ENCODE data around the gene ALOXE3.

GRCh38 chr17:8081876-8082275, 36.4 kb downstream of the ALOXE3 start:
- TF ChIP-seq CTCF (IDR thresholded peaks at IDR 0.05; ENCODE audit: control extremely low read depth in 1 of 3, insufficient read depth in 1 of 3, low read depth in 1 of 3, low read length in 3 of 3) (no peak), SIN3A (conservative IDR thresholded peaks at IDR 0.05 in 1 of 2, IDR thresholded peaks at IDR 0.05 in 1 of 2; ENCODE audit: low read depth in 1 of 2, low read length in 2 of 2) (no peak), RFX5 (IDR thresholded peaks at IDR 0.05; ENCODE audit: borderline replicate concordance, low read depth, low read length) (no peak), TCF12 (IDR thresholded peaks at IDR 0.05; ENCODE audit: low read depth, low read length) (no peak), RAD21 (IDR thresholded peaks at IDR 0.05 in 1 of 2, conservative IDR thresholded peaks at IDR 0.05 in 1 of 2; ENCODE audit: low read depth in 2 of 2, low read length in 2 of 2) (no peak), CEBPB (IDR thresholded peaks at IDR 0.05; ENCODE audit: low read depth, low read length) (no peak), GABPA (IDR thresholded peaks at IDR 0.05; ENCODE audit: borderline replicate concordance, insufficient read depth, low read length) (no peak), MAFK (IDR thresholded peaks at IDR 0.05; ENCODE audit: low read depth, low read length) (no peak), TEAD4 (IDR thresholded peaks at IDR 0.05; ENCODE audit: low read depth, low read length) (no peak)

Measured in H1 (cell line).